Smooth muscle cell (in vitro differentiated cells): ENCODE measurements around the gene PPFIA2. TPM values are rescaled to one million over a fixed set of nuclear protein-coding genes. Genes with fewer than 3 reads are reported as not detected.

Source experiments
- DNase-seq: peaks from one replicate; lab custom pipeline; 2025; ENCODE audit not compliant: unreplicated experiment; lab: John Stamatoyannopoulos, UW
- H2AFZ ChIP-seq: fragments of 200-600 bp; sonication (generic); 2 replicates; pipeline ENCODE4 v1.6.0; 2016; ENCODE audit warnings: antibody characterized with exemption, low read depth, mild to moderate bottlenecking
- H3F3A ChIP-seq: fragments of 200-600 bp; sonication (generic); 2 replicates; pipeline ENCODE4 v1.6.0; 2017; ENCODE audit warnings: antibody characterized with exemption, low read depth
- H3K27ac ChIP-seq: fragments of 200-600 bp; sonication (generic); 2 replicates; pipeline ENCODE4 v1.5.1; 2016; ENCODE audit warnings: low read depth, mild to moderate bottlenecking
- H3K27me3 ChIP-seq: fragments of 200-600 bp; sonication (generic); 2 replicates; pipeline ENCODE4 v1.6.1; 2016; ENCODE audit warnings: low read depth, mild to moderate bottlenecking
- H3K36me3 ChIP-seq: fragments of 200-600 bp; sonication (generic); 2 replicates; pipeline ENCODE4 v1.5.1; 2016; ENCODE audit warnings: low read depth
- H3K4me1 ChIP-seq: fragments of 200-600 bp; sonication (generic); 2 replicates; pipeline ENCODE4 v1.5.1; 2016; ENCODE audit warnings: low read depth
- H3K4me2 ChIP-seq: fragments of 200-600 bp; sonication (generic); 2 replicates; pipeline ENCODE4 v1.6.0; 2016; ENCODE audit warnings: mild to moderate bottlenecking
- H3K4me3 ChIP-seq: fragments of 200-600 bp; sonication (generic); 2 replicates; pipeline ENCODE4 v1.5.1; 2016; ENCODE audit warnings: mild to moderate bottlenecking
- H3K79me2 ChIP-seq: fragments of 200-600 bp; sonication (generic); 2 replicates; pipeline ENCODE4 v1.6.0; 2016; ENCODE audit warnings: low read depth, mild to moderate bottlenecking
- H3K9ac ChIP-seq: fragments of 200-600 bp; sonication (generic); 2 replicates; pipeline ENCODE4 v1.6.0; 2016; ENCODE audit warnings: low read depth
- H3K9me3 ChIP-seq: fragments of 200-600 bp; sonication (generic); replicated peaks from 2 replicates; pipeline ENCODE4 v1.5.1; 2016; ENCODE audit warnings: low read depth
- H4K20me1 ChIP-seq: fragments of 200-600 bp; sonication (generic); 2 replicates; pipeline ENCODE4 v1.6.0; 2016; ENCODE audit warnings: low read depth
- CTCF ChIP-seq: fragments of 200-600 bp; sonication (generic); IDR thresholded peaks from 2 replicates; pipeline ENCODE4 v1.5.1; 2017; ENCODE audit warnings: borderline replicate concordance, mild to moderate bottlenecking, antibody characterized with exemption; ENCODE audit not compliant: insufficient read depth, poor library complexity, severe bottlenecking
- WGBS: methylation state at CpG from one replicate; pipeline ENCODE4 v1.1.7; 2016; ENCODE audit warnings: low lambda C conversion rate; 5-methylcytosine and 5-hydroxymethylcytosine counted together
- polyA plus RNA-seq: library from polyadenylated mRNA; unstranded; fragments of >200 nt; fragmentation: Nextera tagmentation; extraction: Ambion mirVana; gene quantifications from 2 replicates; pipeline ENCODE4 v1.2.1, GENCODE V29; 2016
- total RNA-seq: library from RNA; depleted of rRNA; stranded (reverse); fragments of >200 nt; gene quantifications from 2 replicates; pipeline ENCODE4 v1.2.3, GENCODE V29; 2014

The PPFIA2 gene
- total and polyA plus RNA-seq, 2 experiments from 2014 or later = not detected

- Histone ChIP-seq H3K36me3 (no peaks in the 10 kb centered on the region), H3K9me3 (no peaks in the 10 kb centered on the region), H3F3A (no peaks in the 10 kb centered on the region), H3K27me3 (no peaks in the 10 kb centered on the region), H2AFZ (no peak overlapping the region), H4K20me1 (no peaks in the 10 kb centered on the region), H3K9ac (no peak overlapping the region), H3K4me3 (no peak overlapping the region), H3K4me2 (no peak overlapping the region), H3K79me2 (no peaks in the 10 kb centered on the region), H3K4me1 (peaks cover 7% of the 10 kb centered on the region), H3K27ac (no peak overlapping the region)
- no peak for DNase-seq
- no peak for TF ChIP-seq CTCF
- WGBS = 100% methylated on average over 2 of the region's 2 CpGs
Measured at GRCh38 chr12:81401241-81401640, 357.9 kb downstream of the PPFIA2 start.

DNA sequence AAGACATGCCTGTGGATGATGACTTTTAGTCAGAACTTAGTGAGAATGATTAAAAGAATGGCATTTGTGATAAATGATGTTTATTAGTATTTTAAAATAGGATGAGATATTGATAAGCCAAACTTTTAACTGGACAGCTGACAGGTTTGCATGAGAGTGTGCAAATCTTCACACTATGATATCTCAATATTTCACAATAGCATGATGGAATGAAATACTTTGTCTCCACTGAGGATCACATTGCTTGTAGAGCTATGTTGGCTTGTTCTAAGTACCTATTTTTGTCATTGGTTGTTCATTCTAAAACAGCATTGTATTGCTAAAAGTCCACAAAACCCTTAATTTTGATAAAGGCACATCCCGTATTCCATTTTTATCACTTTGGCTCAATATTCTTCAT, 359.1 kb downstream of the PPFIA2 start:
- no peak for TF ChIP-seq CTCF
- Histone ChIP-seq H3K27ac (no peak overlapping the region), H3F3A (no peaks in the 10 kb centered on the region), H3K9ac (no peak overlapping the region), H3K79me2 (no peaks in the 10 kb centered on the region), H3K4me3 (no peak overlapping the region), H3K27me3 (no peaks in the 10 kb centered on the region), H3K4me2 (no peak overlapping the region), H3K9me3 (no peaks in the 10 kb centered on the region), H3K4me1 (peaks cover 7% of the 10 kb centered on the region), H4K20me1 (no peaks in the 10 kb centered on the region), H2AFZ (no peak overlapping the region), H3K36me3 (no peaks in the 10 kb centered on the region)
- no peak for DNase-seq
- WGBS = 100% methylated on average over 1 of the region's 1 CpG

DNA sequence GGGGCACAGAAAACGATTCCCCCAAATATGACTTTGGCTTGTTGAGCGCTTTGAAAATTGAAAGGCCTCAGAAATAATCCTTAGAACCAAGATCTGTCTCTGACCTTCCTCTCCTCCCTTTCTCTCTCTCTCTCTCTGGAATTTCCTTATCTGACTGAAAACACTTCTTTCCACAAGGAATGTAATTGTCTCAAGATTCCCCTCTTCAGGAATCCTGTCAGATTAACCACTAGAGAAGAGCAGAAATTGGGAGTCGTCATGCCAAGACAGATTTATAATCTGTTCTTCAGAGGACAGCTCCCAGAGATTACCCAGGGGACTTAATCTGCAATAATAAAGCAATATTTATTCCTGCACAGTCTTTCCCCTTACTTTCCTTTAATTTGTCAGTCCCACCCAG, 363.7 kb downstream of the PPFIA2 start:
- H4K20me1 ChIP-seq = no peaks in the 10 kb centered on the region
- no peak overlapping the region for H2AFZ ChIP-seq
- no peak overlapping the region for H3K9ac ChIP-seq
- no peaks in the 10 kb centered on the region for H3K27me3 ChIP-seq
- WGBS = 70% methylated on average over 3 of the region's 3 CpGs
- no peak overlapping the region for H3K4me2 ChIP-seq
- peaks cover 5% of the 10 kb centered on the region for H3K4me1 ChIP-seq
- no peak overlapping the region for H3K4me3 ChIP-seq
- H3K36me3 ChIP-seq = no peaks in the 10 kb centered on the region
- no peaks in the 10 kb centered on the region for H3K79me2 ChIP-seq
- DNase-seq = no peak
- no peaks in the 10 kb centered on the region for H3K9me3 ChIP-seq
- H3K27ac ChIP-seq = no peak overlapping the region
- TF ChIP-seq CTCF = no peak
- H3F3A ChIP-seq = no peaks in the 10 kb centered on the region

- DNase-seq = no peak
- Histone ChIP-seq H3K4me2 (no peak overlapping the region), H3K9ac (no peak overlapping the region), H3K27ac (no peak overlapping the region), H3K4me3 (no peak overlapping the region), H3K36me3 (no peaks in the 10 kb centered on the region), H4K20me1 (no peaks in the 10 kb centered on the region), H2AFZ (no peak overlapping the region), H3K9me3 (no peaks in the 10 kb centered on the region), H3K79me2 (no peaks in the 10 kb centered on the region), H3K27me3 (no peaks in the 10 kb centered on the region), H3K4me1 (no peaks in the 10 kb centered on the region), H3F3A (no peaks in the 10 kb centered on the region)
- WGBS = 94% methylated on average over 7 of the region's 7 CpGs
- no peak for TF ChIP-seq CTCF
Measured at GRCh38 chr12:81389550-81390099, 369.5 kb downstream of the PPFIA2 start.
